HG03280 (cell line): ENCODE measurements around the gene CTRB2.
"Not testable (repeated sequence)": the region's sequence is repeated elsewhere in the genome, so short reads cannot be mapped to it uniquely, and the experiment has no call there.

ENCODE experiments used
- ATAC-seq: cut with Tn5 transposase; IDR thresholded peaks from one replicate; pipeline ENCODE4 v1.9.1; 2021; ENCODE audit warnings: mild to moderate bottlenecking, moderate library complexity; ENCODE audit not compliant: unreplicated experiment

The CTRB2 gene

DNA sequence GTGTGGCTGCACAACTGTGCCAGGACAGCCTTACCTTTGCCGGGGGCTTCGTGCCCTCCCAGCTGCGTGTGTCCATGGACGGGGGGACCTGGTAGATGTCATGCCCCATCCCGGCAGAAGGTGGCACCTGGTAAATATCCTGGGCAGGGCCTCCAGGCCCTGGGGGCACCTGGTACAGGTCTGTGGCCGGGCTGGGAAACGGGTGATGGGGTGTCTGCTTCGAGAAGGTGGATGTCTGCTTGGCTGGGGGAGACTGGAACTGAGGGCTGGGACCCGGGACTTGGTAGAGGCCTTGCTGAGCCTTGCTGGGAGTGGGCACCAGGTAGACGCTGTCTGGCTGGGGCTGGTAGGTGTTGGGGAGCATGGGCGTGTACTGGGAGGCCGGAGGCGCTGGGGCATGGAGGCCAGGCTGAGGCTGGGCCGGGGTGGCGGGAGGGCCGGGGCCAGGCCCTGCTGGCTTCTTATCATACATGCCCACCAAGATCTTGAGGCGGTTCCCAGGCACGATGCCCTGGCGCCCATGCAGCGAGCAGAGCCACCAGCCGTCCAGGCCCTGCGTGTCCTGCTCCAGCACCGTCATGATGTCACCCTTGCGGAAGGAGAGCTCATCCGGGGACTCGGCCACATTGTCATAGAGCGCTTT lies 35.6 kb upstream of the CTRB2 start:
- not testable (repeated sequence) for ATAC-seq

DNA sequence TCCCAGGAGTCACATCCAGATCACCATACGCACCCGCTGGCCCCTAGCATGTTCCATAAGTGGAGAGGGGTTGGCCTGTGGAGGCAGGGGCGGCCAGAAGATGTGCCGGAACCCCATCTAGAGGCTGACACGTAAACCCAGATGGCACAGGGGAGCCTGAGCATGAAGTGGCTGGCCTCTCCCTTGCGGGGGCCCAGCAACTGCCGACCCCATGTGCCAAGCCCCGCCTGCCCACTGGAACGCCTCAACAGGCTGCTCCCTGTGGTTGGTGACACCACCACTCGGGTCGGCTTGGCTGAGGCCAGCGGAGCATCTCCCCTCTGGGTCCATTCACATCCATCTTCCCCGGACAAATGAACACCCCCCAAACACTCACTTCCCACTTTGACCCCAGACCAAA lies 35.0 kb upstream of the CTRB2 start:
- no peak for ATAC-seq

DNA sequence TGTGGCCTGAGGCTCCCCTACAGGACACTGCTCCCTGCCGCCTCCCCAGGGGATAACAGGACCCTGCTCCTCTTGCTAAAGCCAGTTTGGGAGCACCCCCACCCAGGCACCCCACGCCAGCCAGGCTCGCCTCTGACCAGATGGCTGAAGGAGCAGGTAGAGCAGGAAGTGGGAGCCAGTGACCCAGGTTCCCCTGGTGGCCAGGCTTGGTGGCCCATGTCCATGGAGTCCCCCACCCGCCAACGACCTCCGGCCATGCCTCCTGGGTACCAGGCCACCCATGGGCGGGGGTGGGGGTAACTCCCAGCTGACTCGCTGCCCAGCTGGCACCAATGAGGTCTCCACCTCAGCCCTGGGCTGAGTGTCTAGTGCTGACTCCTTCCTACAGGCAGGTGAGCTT lies 34.5 kb upstream of the CTRB2 start:
- ATAC-seq, result no peak

DNA sequence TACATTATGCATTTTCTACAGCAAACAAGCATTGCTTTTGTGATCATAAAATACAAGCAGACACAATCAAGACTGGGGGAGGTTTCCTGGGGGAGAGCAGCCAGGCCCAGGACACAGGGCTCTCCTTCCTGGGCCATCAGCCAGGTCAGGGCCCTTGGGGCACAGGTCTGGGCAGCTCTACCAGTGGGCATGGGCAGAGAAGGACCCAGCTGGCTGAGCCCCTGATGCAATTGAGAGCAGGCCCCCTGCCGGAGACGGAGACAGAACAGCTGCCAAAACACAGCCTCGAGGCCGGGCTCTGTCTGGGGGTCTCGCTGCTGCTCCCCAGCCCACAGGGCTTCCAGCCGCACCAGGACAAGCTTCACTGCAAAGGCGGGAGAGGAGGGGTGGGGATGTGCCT lies 33.7 kb upstream of the CTRB2 start:
- not testable (repeated sequence) for ATAC-seq

DNA sequence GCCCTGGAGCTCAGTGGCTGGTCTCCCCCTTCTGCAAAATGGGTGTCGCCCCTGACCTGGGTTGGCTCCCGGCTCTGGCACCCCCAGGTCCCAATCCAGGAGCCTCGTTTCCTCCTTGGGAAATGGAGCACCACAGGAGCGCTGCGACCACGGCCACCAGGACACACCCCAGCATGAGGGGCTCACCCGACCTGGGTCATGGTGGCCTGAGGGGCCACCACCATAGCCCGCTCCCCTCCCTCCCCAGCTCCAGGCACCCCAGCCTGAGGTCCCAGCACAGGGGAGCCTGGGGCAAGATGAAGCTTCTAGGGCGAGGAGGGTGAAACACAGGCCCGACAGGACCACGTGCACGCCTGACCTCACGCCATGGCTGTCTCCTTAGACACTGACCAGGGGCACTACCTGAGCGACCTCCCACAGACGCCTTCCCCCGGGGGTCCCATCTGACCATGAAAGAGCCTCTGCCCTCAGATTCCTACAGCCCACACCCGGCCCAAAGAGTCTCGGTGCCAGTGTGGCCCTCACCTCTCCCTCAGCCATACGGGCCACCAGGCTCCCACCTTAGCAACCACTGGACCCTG lies 32.7 kb upstream of the CTRB2 start:
- ATAC-seq, result no peak

DNA sequence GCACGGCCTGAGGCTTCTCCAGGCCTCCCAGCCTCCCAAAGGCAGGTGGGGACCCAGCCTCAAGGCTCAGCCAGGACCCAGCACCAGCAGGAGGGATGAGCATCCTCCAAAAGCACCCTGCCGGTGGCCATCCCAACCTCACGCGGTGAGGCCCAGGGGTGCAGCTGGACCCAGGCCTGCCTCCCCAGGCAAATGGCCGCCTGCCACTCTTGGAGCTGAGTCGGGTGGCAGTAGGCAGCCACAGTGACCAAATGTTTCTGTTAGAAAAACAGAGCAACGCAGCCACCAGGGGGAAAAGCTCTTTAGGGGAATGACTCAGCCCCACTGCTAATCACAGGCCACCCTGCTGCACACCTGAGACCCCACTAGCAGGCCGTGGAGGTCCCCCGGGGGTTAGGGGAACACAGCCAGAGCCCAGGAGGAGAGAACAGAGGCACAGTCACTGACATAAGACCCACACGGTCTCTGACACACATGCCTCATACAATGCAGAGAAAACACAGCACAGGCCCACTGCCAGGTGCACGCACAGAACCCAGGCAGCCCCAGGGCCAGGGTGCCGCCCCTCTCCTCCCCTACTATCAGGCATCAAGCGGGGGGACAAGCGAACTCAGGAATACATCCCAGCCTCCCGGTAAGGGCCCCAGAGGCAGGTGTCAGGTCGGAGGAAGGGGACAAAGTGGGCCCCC lies 32.0 kb upstream of the CTRB2 start:
- no peak for ATAC-seq

DNA sequence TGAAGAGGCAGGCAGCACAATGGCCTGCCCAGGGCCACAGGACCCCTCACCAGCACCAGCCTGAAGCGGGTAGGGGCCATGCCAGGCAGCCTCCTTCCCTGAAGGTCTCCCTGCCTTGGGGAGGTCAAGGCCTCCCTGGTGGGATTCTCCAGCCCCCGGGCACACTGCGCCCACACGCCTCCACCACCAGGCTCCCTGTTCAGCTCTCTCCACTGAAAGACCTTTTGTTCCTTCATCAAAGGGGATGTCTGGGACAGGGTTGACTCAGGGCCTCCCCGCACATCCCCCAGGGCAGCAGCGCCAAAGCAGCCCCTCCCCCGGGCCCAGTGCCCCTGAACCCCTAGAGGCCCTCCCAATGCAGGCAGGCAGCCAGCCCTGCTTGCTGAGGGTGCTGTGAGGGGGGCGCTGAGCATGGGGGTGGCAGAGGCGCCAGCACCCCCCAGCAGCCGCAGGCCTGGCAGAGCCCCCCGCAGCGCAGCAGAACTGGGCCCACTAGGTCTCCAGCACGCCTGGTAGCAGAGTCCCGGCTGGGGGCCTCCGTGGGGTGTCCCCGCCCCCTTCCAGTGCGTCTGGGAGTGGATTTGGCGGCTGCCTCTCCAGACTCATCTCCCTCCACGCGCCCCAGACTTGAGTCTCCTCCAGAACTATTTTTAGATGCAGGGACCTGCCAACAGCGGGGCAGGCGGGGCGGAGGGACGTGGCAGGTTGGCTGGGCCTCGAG lies 31.3 kb upstream of the CTRB2 start:
- no peak for ATAC-seq

DNA sequence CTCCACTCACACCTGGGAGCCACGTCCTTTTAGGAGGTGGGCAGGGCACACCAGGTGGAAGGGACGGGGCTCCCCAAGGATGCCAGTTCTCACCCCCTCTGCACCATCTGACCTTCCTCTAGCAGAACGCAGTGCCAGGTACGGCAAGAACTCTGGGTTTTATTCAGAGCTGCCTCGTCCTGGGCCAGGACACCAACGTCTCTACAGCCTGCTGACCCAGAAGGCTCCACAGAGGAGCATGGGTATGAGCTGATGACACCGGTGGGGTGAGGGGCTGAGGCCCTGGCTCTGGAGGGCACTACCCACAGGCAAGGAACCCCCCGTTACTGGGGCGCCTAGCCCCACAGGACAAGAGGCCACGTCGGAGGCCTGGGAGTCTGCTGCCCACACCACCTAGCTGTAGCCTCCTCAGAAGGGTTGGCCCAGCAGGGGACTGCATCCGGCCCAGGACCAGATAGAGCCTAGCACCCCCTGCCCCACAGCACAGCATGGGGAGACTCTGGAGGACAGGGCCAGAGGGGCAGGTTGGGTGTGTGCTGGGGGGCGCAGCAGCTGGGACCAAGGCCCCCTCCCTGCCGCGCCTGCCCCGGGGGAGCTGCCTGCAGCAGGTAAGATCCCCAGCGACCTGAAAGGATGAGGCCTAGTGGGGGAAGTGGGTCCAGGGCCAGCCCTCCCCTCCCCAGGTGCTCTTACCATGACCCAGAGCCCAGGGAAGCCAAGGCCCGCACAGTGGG lies 30.6 kb upstream of the CTRB2 start:
- ATAC-seq, result no peak

DNA sequence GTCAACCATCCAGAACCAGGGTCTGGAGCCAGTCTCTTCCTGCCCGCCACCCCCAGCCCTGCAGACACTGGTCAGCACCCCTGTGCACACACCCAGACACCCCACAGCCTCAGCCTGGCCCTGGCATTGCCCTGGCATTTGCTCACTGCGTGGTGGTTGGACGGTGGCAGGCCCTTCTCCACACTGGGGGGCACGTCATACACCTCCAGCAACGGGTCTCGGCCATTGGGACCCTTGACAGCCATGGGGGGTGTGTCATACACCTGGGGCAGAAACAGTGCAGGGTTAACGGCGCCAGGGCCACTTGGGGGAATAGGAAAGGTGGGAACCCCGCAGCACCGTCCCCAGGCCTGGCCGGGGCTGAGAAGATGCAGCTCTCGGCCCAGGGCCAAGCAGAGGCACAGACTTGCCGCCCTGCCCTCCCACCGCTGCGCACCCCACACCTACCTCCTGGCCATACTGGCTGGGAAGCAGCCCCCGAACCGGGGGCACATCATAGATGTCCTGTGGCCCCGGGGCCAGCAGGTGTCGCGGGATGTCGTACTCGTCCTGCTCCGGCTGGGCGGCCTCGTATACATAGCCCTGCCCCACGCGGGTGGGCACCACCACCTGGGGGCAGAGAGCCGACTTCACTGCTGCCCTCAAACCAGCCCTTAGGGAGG lies 29.9 kb upstream of the CTRB2 start:
- no peak for ATAC-seq

DNA sequence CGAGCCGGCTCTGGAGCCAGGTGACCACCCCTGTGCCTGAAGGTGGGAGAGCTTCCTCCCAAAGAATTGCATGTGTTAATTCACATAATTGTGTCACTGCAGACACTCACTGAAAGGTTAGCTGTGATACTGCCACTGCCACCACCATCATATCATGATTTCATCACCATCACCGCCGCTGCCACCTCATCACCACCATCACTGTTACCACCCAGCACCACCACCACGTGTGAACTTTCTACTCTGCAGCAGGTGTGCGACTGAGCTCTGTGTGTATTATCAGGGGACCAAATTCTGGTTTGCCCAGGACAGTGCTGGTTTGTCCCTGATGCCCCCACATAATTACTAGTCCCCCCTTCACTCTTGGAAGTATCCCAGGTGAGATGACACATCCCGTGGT lies 29.3 kb upstream of the CTRB2 start:
- ATAC-seq, result no peak

DNA sequence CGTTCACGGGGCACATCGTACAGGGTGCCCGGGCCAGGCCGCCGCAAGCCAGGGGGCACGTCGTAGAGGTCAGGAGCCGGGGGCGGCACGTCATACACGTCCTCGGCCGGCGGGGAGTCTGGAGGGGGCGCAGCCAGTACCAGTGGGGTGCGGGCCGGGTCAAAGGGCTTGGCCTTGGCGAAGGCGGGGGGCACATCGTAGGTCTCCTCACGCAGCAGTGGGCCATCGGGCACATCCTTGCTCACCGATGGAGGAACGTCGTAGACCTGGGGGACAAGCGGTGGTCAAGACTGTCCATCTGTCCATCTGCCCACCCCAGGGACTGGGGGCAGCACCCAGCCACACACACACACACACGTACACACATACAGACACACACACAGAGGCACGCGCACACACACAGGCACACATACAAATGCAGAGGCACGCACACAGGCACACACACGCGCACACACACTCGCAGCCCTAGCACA lies 28.8 kb upstream of the CTRB2 start:
- ATAC-seq, result no peak

DNA sequence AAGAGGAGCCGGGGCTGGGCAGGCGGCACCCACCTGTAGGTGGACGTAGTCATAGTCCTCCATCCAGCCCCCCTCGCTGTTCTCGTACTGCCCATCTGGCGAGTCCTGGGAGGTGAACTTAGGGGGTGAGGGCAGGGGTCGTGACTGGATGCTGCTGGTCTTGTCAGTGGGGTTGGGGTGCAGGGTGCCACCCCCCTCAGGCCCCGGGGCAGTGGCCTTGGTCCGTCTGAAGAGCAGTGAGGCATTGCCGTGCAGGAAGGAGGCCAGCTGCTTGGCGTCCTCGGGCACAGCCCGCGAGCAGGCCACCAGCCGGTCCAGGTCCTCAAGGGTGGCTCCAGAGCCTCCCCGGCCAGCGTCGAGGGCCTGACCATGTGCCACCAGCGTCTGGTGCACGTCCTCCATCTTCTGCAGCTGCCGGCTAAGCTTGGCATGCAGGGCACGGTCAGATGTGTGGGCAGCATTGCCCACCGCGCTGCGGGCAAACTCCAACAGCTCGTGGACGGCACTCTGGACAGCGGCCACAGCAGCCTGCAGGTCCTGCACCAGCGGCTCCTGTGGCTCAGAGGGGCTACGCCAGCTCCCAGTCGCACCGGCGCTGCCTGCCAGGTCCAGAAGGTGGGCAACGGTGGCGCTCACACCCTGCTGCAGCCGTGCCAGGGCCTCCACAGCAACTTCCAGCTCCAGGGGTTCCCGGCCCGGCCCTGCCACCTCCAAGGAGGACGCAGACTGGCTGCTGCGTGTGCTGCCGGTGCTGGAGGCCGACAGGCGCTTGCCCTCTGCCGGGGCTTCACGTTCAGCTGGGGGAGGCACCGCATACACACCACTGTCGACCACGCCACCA lies 28.1 kb upstream of the CTRB2 start:
- no peak for ATAC-seq

DNA sequence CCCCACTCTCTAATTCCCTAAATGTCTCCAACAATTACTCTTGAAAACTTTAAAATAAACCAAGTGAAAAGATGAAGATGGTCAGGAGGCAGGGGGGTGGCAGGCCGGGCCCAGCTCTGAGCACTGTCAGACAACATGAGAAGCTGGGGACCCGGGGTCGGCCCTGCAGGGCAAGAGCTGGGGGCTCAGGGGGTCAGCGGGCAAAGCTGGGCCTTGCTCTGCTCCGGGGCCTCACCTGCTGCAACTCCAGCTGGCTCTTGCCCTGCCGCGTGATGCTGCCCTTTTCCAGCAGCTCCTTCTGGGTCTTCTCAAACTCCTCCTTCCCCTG lies 26.6 kb upstream of the CTRB2 start:
- ATAC-seq, result no peak

DNA sequence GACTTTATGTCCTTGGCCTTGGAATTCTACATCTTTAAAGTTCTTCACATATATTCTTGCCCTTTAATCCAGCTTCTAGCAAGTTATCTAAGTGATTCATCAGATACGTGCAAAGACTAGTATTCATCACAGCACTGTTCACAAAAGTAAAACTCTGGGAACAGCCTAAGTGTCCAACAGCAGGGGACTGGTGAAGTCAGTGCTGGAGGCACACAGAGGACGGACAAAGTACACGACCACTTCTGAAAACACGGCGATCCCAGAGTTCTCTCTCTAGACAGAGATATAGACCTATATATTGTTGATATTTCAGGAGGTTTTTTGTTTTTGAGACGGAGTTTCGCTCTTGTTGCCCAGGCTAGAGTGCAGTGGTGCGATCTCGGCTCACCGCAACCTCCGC lies 24.6 kb upstream of the CTRB2 start:
- ATAC-seq, result no peak

DNA sequence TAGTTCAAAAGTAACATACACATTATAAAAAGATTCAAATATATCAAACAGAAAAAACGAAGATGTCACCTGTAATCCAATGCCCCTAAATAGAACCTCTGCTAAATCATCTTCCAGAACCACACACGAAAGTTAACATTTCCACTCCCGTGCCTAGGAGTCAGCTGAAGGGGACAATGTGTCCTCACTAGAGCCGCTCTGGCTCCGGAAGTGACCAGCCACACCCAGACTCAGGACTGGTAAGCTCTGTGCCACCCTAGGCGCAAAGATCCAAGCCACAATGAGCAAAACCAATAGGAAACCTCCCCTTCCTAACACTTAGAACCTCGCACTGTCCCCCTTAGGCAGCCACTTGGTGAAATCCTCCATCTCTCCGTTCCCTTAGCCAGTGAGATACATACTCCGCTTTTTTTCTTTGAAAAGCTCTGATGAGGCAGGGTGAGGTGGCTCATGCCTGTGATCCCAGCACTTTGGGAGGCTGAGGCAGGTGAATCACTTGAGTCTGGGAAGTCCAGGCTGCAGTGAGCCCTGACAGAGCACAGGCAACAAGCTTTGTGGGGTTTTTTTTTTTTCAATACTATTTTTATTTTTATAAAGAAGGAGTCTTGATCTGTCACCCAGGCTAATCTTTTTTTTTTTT lies 23.6 kb upstream of the CTRB2 start:
- no peak for ATAC-seq

DNA sequence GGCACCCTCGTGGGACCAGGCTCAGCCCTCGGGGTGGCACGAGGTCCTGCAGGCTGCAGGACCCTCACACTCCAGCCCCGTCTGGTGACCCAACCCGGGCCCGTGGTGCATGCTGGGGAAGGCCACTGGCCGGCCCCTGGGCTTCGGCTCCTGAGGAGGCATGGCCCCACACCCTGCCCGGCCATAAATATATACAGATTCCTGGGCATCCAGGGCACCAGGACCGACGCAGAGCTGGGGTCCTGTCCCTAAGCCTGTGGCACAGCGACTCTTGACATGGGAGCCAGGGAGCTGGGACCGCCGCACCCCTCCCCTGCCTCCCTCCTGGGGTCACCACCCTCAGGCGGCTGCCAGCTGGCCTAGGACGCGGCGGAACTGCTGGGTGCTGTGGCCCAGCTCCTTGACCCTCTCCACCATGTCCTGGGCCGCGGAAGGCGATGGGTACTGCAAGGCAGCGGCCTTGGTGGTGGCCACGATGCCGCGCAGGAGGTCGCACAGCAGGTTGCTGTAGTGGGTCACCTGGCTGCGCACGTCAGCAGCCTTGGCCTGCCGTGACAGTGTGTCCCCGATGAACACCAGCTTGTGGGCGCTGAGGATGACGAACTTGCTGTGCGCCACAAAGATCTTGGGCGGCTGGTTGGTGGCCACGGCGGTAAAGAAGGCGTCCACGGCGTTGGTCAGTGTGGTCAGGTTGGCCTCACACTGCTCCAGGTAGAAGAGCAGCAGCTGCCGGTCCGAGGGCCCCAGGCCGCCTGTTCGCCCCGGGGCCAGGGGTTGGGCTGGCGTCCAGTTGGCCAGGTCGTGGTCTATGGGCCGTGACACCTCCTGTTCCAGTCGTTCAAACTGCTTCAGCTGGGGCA lies 22.4 kb upstream of the CTRB2 start:
- no peak for ATAC-seq

DNA sequence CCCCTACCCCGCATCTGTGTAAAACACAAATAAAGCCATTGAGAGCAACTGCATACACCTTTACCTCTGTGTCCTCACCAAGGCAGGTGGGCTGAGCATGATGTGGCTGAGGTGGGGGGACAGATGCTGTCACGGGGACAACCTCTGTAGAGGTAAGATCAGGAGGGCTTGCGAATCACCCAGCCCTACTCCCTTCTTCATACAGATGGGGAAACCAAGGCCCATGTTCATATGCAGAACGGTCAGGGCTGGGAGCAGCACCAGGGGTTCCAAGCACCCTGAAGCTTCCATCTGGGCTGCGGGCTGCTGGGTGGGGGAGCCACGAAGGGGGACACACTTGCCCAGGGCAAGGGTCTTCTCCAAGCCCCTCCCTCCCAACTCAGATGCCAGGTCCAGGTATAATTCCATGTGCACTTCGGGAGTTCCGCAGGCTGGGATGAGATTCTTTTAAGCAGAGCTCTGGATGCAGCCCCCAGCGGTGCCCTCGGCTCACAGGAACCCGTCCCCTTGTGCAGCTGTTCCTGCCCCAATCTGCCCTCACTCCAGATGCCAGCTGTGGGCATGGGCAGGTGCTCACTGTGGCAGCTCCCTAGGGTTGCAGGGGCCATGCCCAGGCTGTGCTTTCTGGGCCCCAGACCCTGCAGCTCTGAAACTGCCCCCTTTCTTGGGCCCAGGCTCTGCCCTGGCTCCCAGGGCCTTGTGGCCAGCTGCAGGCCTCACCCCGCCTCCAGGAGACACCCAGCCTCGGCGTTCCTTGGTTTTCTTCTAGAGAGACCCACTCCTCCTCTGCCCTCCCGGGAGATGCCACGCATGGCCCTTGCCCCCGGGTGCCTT lies 21.4 kb upstream of the CTRB2 start:
- no peak for ATAC-seq
